OCI-LY3 (cell line): ENCODE results near the gene OR51B4.

Source experiments
- H2AFZ ChIP-seq: fragments of 200-600, 300-600 bp; shearing (Covaris generic); 2 replicates; pipeline ENCODE4 v1.6.0; 2014; ENCODE audit warnings: antibody characterized with exemption, low read depth, low read length
- H3K27ac ChIP-seq: fragments of 200-600, 300-600 bp; sonication (generic); 2 replicates; pipeline ENCODE4 v1.5.1; 2014; ENCODE audit warnings: mild to moderate bottlenecking, low read length, moderate library complexity, mixed read lengths
- H3K27me3 ChIP-seq: fragments of 200-600, 300-600 bp; sonication (generic); 2 replicates; pipeline ENCODE4 v1.6.1; 2014; ENCODE audit warnings: low read depth, low read length, mixed read lengths
- H3K36me3 ChIP-seq: fragments of 200-600, 300-600 bp; sonication (generic); replicated peaks from 2 replicates; pipeline ENCODE3; 2014; ENCODE audit warnings: low read depth, low read length, mixed read lengths
- H3K4me1 ChIP-seq: fragments of 300-600, 200-600 bp; sonication (generic); 2 replicates; pipeline ENCODE4 v1.6.1; 2014; ENCODE audit warnings: low read length, mixed read lengths
- H3K4me2 ChIP-seq: fragments of 200-600, 300-600 bp; sonication (generic); 2 replicates; pipeline ENCODE4 v1.6.1; 2014; ENCODE audit warnings: low read length, mixed read lengths
- H3K4me3 ChIP-seq: fragments of 300-600, 200-600 bp; sonication (generic); 2 replicates; pipeline ENCODE4 v1.5.1; 2014; ENCODE audit warnings: antibody characterized with exemption, mild to moderate bottlenecking, low read length, moderate library complexity
- H3K79me2 ChIP-seq: fragments of 300-600, 200-600 bp; shearing (Covaris generic); 2 replicates; pipeline ENCODE4 v1.6.1; 2014; ENCODE audit warnings: mild to moderate bottlenecking, low read length, mixed read lengths
- H3K9ac ChIP-seq: fragments of 300-600, 200-600 bp; shearing (Covaris generic); 2 replicates; pipeline ENCODE4 v1.6.0; 2014; ENCODE audit warnings: mild to moderate bottlenecking, low read length, moderate library complexity
- H3K9me3 ChIP-seq: fragments of 200-600, 300-600 bp; shearing (Covaris generic); 2 replicates; pipeline ENCODE4 v1.6.1; 2014; ENCODE audit warnings: low read length, mixed read lengths; ENCODE audit not compliant: insufficient read depth
- H4K20me1 ChIP-seq: fragments of 200-600, 300-600 bp; sonication (generic); 2 replicates; pipeline ENCODE4 v1.6.1; 2016; ENCODE audit warnings: low read length, mixed read lengths; ENCODE audit not compliant: insufficient read depth
- EZH2phosphoT487 ChIP-seq: fragments of 200-600 bp; shearing (Covaris generic); IDR thresholded peaks from 2 replicates; pipeline ENCODE4 v1.6.1; 2018; ENCODE audit warnings: antibody characterized with exemption, mixed run types, low read depth
- TF ChIP-seq, protein P1 (sequence below): fragments of 200-600, 300-600 bp; sonication (generic); IDR thresholded peaks from 2 replicates; pipeline ENCODE4 v1.5.1; 2014; ENCODE audit warnings: antibody characterized with exemption, low read length, low read depth

OR51B4 gene

DNA sequence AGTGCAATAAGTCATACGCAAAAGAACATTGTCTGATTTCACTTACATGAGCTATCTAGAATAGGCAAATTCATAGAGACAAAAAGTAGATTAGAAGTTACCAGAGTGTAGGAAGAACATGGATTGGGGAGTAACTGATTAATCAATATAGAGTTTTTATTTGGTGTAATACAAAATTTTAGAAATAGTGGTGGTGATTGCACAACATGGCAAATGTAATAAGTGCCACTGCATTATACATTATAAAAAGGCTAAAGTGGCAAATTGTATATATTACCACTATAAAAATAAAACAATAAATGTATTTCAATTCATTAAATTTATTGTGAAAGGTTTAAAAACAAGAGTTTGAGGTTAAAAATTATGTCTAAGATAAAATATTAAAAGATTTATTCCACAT lies 8.7 kb upstream of the OR51B4 start:
- H3K9ac ChIP-seq: no peak overlapping the region
- no peak overlapping the region for H2AFZ ChIP-seq
- no peaks in the 10 kb centered on the region for H3K79me2 ChIP-seq
- H3K4me1 ChIP-seq: no peaks in the 10 kb centered on the region
- H3K4me3 ChIP-seq: no peak overlapping the region
- no peaks in the 10 kb centered on the region for H4K20me1 ChIP-seq
- no peak overlapping the region for H3K27ac ChIP-seq
- no peaks in the 10 kb centered on the region for H3K9me3 ChIP-seq
- no peaks in the 10 kb centered on the region for H3K36me3 ChIP-seq
- no peaks in the 10 kb centered on the region for H3K27me3 ChIP-seq
- H3K4me2 ChIP-seq: no peak overlapping the region
- TF ChIP-seq EZH2phosphoT487: no peak
- TF ChIP-seq, protein P1, sequence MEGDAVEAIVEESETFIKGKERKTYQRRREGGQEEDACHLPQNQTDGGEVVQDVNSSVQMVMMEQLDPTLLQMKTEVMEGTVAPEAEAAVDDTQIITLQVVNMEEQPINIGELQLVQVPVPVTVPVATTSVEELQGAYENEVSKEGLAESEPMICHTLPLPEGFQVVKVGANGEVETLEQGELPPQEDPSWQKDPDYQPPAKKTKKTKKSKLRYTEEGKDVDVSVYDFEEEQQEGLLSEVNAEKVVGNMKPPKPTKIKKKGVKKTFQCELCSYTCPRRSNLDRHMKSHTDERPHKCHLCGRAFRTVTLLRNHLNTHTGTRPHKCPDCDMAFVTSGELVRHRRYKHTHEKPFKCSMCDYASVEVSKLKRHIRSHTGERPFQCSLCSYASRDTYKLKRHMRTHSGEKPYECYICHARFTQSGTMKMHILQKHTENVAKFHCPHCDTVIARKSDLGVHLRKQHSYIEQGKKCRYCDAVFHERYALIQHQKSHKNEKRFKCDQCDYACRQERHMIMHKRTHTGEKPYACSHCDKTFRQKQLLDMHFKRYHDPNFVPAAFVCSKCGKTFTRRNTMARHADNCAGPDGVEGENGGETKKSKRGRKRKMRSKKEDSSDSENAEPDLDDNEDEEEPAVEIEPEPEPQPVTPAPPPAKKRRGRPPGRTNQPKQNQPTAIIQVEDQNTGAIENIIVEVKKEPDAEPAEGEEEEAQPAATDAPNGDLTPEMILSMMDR: no peak

DNA sequence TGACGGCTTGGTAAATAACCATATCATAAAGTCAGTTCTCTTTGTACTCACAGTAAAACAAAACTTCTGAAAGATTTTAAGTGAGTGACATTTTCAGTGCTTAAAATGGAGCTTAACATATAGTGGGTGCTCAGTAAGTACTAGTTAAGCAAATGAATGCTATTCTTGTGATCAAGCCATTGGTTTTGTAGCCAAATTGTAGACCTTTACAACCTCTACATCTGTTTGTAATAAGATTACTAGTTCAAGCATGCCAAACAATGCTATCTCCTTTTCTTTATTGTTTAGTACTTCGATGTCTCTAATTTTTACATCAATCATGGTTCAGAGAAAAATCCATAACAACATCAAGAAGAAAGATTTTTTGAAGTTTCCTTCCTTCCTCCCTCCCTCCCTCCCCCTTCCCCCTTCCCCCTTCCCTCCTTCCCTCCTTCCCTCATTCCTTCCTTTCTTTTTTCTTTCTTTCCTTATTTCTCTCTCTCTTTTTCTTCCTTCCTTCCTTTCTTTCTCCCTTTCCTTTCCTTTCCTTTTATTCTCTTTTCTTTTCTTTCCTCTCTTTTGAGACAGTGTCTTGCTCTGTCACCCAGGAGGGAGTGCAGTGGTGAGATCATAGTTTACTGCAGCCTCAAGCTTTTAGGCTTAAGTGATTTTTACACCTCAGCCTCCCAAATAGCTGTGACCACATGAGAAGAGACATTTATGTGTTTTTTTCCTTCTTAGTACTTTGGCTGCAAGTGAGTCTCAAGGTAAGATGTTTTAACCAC lies 5.7 kb upstream of the OR51B4 start:
- H3K9ac ChIP-seq: no peak overlapping the region
- no peaks in the 10 kb centered on the region for H3K27me3 ChIP-seq
- no peaks in the 10 kb centered on the region for H3K36me3 ChIP-seq
- no peaks in the 10 kb centered on the region for H3K79me2 ChIP-seq
- TF ChIP-seq EZH2phosphoT487: no peak
- TF ChIP-seq, protein P1: no peak
- no peaks in the 10 kb centered on the region for H4K20me1 ChIP-seq
- H3K4me3 ChIP-seq: no peak overlapping the region
- no peak overlapping the region for H3K4me2 ChIP-seq
- no peak overlapping the region for H3K27ac ChIP-seq
- H3K9me3 ChIP-seq: no peaks in the 10 kb centered on the region
- no peak overlapping the region for H2AFZ ChIP-seq
- H3K4me1 ChIP-seq: no peaks in the 10 kb centered on the region

DNA sequence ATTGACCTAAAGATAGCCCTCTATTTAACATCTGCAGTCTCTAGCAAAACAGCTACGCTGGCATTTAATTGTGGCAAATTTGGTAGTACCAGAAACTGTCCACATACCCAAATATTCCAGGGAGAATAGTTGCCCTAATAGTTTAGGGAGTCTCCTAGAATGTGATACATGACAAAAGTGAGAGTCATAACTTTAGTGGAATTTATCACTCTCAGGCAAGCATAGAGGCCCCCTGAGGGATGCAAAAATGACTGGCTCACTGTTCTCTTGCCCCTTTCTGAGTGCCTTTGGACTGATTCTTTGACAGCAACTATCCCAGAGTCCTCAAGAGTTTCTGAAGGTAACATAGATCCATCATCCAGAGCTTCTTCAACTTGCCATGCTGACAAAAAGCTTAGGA lies 2.3 kb upstream of the OR51B4 start:
- Histone ChIP-seq H3K4me1 (no peaks in the 10 kb centered on the region), H3K9me3 (no peaks in the 10 kb centered on the region), H3K36me3 (no peaks in the 10 kb centered on the region), H2AFZ (no peak overlapping the region), H3K9ac (no peak overlapping the region), H3K4me2 (no peak overlapping the region), H3K27ac (no peak overlapping the region), H4K20me1 (no peaks in the 10 kb centered on the region), H3K4me3 (no peak overlapping the region), H3K27me3 (no peaks in the 10 kb centered on the region), H3K79me2 (no peaks in the 10 kb centered on the region)
- TF ChIP-seq, protein P1: no peak
- TF ChIP-seq EZH2phosphoT487: no peak

DNA sequence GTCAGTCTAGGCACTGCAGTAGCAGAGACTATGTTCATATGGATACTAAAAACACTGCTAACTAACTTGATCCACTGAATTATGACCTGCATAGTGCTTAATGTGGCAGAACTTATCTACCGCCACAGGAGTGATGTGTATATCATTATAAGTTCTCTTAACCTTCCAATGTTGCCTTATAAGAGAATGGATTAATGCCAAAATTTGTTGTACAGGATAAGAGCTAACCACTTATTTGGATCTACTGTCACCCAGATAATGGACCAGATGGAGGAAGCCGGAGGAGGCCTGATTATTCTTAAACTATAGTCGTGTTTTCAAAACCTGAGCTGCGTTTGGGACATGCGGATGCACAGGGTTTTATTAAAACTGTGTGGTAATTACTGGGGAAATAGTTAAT lies 1.9 kb upstream of the OR51B4 start:
- Histone ChIP-seq H3K27me3 (no peaks in the 10 kb centered on the region), H3K4me3 (no peak overlapping the region), H3K27ac (no peak overlapping the region), H3K9ac (no peak overlapping the region), H2AFZ (no peak overlapping the region), H3K79me2 (no peaks in the 10 kb centered on the region), H4K20me1 (no peaks in the 10 kb centered on the region), H3K36me3 (no peaks in the 10 kb centered on the region), H3K4me2 (no peak overlapping the region), H3K4me1 (no peaks in the 10 kb centered on the region), H3K9me3 (no peaks in the 10 kb centered on the region)
- TF ChIP-seq, protein P1: no peak
- no peak for TF ChIP-seq EZH2phosphoT487
